ENCODE measurements around the gene GRPEL1.

Gene GRPEL1

DNA sequence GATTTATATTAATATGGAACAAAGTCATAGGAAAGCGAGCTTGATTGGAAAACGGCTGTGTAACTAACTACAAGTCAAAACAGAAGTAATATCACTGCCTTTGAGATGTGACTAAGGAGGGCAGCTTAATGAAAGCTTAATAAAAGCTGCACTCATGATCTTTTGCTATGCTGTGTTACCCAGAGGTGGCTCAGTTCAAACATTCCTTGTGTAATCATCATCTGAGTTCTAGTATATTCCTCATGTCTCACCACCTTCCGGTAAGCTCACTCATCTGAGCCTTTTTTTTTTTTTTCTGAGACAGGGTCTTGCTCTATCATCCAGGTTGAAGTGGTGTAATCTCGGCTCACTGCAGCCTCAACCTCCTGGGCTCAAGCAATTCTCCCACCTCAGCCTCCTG lies 5.0 kb downstream of the GRPEL1 start:
- no peak for DNase-seq

- no peak for DNase-seq
These were observed 6.0 kb downstream of the GRPEL1 start for GRCh38 chr4:7061815-7062214.

DNA sequence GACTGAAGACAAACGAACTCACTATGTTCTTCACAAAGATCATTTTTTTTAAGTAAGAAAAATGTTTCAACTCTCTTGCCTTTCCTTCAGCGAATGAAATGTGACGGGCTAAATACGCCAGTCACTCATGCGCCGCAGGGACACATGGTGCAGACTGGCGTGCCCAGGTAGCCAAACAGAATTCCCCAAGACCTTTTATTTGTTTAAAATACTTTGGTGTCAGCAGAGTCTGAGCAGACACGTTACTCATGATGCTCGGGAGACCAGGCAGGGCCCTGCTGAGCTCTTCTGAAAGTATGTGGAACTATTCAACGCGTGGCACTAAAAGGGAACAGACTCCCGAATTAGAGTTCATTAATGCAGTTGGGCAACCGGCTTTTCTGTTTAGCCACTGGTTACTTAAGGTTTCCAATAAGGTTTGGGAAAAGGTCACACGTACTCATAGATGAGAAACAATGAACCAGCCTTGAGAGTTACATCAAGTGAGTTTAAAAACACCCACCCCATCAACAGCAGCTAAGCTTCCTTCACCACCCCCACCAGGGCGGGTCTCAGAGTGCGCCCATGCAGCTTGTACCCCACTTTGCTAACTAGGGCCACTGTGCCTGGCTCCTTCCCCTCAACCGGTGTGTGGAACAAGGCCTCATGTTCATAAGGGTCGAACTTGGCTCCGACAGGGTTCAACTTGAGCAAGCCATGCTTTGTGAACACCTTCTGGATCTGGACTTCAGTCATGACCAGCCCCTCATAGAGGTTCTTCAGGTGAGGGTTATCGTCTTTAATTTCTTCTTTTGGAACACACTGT lies 7.3 kb downstream of the GRPEL1 start:
- no peak for DNase-seq

DNA sequence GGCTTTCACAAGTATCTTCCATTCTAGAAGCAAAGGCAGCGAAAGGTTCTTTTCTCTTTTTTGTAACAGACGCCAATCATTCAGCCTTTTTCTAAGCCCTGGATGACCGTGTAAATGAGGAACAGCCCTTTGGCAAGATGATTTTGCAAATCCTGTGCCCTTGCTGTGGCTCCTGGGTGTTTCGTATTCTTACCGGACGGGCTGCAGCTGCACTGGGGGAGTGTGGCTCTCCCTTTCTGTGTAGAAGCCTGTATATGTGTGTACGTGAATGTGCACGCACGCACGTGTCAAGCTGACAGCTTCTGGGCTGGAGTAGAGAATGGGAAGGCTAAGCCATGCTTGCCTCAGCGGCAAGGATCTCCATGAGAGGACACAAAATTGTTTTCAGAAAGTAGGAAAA lies 8.2 kb downstream of the GRPEL1 start:
- DNase-seq = no peak

DNA sequence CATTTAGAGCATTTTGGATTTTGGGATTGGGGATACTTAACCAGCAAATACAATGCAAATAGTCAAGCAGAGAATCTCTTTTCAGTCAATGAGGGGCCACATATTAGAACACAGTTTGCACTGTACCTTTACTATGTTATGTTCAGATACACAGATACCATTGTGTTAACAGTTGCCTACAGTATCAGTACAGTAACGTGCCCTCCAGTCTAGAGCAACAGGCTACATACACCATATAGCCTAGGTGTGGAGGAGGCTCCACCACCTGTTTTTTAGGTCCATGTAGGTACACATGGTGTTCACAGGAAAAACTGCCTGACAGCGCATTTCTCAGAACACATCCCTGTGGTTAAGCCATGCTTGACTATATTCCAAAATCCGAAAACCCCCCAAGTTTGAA lies 9.1 kb downstream of the GRPEL1 start:
- DNase-seq = no peak

GRCh38 chr4:7055990-7056325 lies 11.9 kb downstream of the GRPEL1 start:
- no peak for DNase-seq

GRCh38 chr4:7055111-7055989 lies 12.5 kb downstream of the GRPEL1 start:
- DNase-seq = no peak

GRCh38 chr4:7054106-7054880 lies 13.6 kb downstream of the GRPEL1 start:
- DNase-seq = no peak

DNA sequence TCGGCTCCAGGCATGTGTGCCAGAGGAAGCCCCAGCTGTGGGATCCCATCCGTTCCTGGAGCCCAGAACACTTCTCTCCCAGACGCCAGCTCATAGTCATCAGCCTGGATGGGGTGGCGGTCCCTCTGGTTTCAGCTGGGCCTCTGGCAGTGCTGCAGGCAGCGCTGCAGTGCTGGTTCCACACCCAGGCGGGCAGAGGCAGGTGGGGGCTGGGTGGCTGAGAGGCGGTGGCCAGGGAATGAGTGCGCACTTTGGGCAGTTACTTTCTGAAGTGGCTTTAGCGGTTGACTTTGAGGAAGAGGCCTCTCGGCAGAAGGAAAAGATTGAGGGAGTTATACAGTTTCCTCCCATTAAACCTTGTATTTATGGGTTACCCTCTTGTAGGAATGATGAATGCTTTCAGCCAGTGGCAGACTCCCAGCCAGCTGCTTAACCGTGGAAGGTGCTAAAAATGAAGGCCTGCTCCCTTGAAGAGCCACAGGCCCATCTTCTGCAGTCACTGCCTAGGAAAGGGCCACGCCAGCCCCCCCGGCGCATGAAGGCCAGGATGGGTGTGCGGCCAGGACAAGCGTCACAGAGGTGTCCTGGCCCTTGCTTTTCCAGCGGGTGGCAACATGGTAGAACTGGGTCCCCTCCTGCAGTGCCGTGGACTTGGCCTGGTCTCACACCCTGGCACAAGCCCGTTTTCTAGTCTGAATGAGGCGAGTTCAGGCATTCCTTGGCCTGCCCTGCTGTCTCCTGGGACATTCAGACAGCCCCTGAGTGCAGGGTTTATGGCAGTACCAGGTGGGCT lies 14.7 kb downstream of the GRPEL1 start:
- no peak for DNase-seq

- no peak for DNase-seq
These were observed 15.6 kb downstream of the GRPEL1 start for GRCh38 chr4:7052313-7052712.

DNA sequence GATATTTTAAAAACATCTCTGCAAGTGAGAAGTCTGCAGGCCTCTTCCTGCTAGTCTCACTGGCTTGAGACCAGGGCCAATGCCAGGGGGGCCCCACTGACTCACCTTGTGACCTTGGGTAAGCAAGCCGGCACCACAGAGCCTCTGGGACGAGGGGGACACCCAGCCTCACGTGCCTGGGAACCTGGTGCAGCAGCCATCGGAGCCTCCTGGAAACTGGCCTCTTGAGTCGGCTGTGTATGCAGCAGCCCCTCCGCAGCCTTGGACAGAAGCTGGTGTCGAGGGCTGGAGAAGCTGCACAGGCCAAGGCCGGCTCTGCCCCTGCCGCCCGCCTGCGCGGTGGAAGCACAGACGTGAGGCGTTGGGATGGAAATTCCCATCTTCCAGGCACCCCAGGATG lies 16.0 kb downstream of the GRPEL1 start:
- no peak for DNase-seq

- DNase-seq = no peak
These were observed 16.7 kb downstream of the GRPEL1 start for GRCh38 chr4:7051144-7051495.

GRCh38 chr4:7050481-7051143 lies 17.3 kb downstream of the GRPEL1 start:
- no peak for DNase-seq

DNA sequence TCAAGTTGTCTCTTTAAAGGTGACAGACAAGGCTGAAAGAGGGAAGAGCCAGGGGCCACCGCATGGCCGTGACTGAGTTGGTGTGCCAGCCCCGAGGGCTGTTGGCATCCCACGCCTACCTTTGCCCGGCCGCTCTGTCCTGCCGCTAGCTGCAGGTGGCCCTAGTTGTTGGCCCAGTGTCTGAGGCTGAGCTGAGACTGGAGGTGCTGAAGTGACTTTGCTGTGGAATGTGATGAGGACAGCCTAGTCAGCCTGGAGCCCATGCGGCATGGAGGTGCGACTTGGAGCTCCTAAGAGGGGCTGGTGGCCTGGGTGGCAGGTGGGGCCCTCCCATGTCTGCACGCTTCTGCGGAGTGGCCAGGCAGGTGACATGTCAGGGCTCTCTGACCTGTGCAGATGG lies 18.1 kb downstream of the GRPEL1 start:
- no peak for DNase-seq

DNA sequence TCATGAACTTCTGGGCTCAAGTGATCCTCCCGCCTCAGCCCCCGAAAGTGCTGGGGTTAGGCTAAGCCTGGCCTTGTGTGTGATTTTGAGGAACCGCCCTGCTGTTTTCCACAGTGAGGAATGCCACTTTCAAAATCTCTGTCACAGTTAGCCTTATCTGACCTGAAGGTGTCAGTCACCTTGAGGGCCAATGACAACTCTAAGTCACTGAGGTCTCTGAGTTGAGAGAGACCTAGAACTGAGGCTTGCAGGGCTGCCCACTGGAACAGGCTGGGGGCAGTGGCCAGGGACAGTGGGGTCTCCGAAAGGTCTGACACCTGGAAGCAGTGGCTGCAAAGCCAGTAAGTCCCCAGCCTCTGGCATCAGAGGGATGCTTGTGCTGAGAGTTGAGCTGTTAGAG lies 18.6 kb downstream of the GRPEL1 start:
- no peak for DNase-seq

DNA sequence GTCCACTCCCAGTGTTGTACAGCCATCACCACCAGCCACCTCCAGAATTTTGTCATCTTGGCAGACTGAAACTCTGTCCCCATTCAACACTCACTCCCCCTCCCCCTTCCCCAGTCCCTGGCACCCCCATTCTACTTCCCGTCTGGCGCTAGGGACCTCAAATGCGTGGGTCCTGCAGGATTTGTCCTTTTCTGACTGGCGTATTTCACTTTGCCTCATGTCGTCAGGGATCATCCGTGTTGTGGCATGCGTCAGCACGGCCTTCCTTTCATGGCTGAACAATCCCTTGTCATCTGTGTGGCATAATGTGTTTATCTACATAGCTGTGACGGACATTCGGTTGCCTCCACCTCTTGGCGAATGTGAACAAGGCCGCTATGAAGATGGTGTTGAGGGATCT lies 19.2 kb downstream of the GRPEL1 start:
- no peak for DNase-seq

DNA sequence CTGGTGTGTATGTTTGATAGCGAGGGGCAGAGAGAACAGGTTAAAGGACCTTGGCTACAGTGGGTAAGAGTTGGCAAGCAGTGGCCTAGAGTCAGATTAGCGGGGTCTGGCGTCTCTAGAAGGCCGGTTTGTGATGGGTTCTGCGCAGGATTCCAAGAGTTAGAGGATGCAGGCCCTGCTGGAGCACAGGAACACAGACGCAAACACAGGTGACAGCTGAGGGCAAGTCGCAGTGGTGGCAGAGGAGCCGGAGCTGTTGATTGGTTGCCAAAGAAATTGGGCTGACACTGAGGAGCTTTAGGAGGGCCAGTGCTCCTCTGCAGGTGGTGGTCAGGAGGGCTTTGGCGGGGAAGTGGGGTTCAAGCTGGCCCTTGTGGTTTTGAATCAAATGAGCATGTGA lies 20.9 kb downstream of the GRPEL1 start:
- DNase-seq = no peak

DNA sequence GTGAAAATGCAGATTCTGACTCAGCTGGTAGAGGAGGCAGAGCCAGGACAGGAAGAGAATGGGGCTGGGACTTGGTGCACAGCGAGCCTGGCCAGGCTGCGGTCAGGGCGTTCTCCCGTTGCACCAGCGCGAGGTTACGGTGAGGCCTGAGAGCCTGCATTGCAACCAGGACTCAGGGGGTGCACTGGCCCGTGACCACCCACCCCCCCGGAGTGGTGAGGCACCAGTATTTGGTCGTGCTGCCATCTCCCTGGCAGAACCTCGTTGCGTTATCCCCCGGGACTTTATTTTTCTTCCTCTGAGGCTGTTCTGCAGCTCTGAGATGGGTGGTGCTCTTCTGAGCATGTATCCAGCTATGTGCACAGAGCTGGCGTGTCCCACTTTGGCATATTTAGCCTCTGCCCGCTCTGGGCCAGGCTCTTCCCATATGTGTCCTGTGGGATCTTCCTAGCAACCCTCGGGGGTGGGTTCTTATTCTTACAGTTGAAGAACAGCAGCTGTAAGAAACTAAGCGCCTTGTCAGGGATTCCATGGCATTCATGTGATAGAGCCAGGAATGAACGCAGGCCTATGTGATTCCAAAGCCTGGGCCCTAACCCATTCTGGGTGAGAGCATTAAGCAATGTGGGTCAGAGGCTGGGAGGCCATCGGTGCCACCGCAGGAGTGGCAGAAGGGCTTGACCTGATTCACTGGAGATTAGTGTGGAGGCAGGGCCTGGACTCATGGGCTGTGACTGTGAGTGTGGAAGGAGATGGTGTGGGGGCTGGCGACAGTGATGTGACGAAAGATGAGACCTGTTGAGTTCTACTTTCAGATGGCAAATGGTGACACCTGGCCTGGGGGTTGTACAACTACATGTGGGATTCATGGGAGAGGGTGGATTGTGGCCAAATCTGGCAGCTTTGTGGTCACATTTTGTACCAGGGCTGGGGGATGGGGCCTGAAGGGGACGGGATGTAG lies 21.6 kb downstream of the GRPEL1 start:
- DNase-seq = no peak

GRCh38 chr4:7045553-7045952 lies 22.3 kb downstream of the GRPEL1 start:
- no peak for DNase-seq

DNA sequence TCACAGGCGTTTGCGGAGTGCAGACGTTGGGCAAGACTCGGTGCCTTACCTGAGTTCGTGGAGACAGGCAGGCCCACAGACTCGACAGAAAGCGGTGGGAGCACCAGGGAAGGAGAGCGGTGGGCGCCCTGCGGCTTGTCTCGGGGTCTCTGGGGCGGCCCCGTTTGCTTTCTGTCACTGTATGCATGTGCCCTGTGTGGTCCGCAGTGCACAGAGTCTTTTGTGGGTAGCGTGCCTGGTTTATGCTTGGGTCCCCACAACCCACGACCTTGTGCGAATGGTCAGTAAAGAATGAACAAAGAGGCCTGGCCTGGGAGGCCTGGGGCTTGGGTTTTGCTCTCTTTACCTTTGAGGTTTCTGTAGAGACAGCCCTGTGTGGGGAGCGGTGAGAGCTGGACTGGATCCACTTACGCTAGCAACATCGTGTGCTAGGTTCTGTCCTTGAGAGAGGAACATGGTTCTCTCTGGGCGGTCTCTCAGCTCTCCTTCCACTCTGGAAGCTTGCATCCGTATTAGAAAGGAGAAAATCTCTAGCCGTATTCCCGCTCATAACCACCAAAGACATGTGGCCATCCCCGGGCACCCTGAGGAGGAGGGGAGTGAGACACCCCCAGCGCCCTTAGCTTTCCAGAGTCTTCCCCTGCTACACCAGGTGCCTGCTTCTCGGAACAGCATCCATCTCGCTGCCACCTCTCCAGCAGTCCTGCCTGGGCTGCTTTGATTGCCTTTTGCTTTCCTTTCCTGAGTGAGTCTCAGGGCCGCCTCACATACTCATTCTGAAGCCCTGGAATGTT lies 23.5 kb downstream of the GRPEL1 start:
- no peak for DNase-seq

Data from activated CD4-positive, CD25-positive, alpha-beta regulatory T cell (primary cell).